Retinal pigment epithelial cell (primary cell): Measurements from ENCODE around the gene TMC5.

Experiments
- DNase-seq: peaks from one replicate; pipeline ENCODE4 v3.0.0-alpha.2; 2010; ENCODE audit warnings: low read depth
- H3K4me3 ChIP-seq: 2 replicates; pipeline ENCODE4 v1.5.1; 2011; ENCODE audit warnings: mild to moderate bottlenecking, low read length, control low read depth, moderate library complexity
- CTCF ChIP-seq: conservative IDR thresholded peaks from 2 replicates; pipeline ENCODE4 v1.5.1; 2011; ENCODE audit warnings: low read depth, low read length, control low read depth, inconsistent platforms

Gene TMC5

DNA sequence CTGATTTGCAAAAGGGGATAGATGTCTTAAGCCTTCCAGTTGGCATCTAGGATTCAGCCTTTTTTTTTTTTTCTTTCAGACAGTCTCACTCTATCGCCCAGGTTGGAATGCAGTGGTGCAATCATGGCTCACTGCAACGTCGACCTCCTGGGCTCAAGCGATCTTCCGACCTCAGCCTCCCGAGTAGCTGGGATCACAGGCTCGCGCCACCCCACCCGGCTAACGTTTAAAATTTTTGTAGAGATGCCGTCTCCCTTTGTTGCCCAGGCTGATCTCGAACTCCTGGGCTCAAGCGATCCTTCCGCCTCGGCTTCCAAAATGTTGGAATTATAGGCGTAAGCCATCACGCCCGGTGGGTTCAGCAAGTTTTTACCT is 105.5 kb downstream of the TMC5 start:
- TF ChIP-seq CTCF: no peak
- H3K4me3 ChIP-seq: no peak overlapping the region
- no peak for DNase-seq

DNA sequence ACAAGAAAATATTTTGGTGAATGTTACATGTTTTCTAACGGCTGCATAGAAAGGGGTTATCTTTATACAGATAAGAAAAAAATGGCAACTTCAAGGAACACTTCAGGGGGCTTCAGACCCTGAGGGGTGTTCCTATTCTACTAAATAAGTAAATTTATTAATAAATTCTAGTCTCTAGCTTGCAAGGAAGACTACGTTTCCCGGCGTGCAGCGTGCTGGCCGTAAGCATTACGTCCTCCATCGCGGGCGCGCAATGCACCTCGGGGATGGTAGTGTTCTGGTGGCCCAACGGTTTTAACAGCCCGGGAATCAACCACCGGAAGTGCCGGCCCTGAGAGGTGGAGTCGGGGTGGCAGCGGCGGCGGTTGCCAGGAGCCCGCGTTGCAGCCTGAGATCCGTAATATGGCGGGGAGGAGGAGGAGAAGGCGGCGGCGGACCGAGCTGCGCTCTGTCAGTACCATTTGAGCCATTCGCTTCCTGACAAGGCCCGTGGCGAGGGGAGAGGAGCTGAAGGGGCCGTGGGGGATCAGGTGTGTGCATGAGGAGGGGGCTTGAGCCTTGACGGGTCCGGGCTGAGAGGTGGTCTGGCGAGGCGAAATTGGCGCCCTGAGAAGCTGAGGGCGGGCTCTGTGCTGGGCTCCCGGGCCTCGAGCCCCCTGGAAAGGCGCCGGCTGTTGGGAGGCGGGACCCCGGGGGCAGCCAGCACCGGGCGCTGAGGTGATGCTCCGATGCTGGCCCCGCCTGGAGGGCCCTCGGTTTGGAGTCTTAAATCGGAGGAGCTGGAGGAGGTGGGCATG is 106.1 kb downstream of the TMC5 start, which contains the start of gene CCP110:
TSS of gene CCP110 (plus strand) at position 384 of the 797 bp plus-strand sequence. CDS start 3,940 bp downstream, outside the sequence.
- H3K4me3 ChIP-seq: peak within 1 kb of the TSS; percentile 95
- DNase-seq: peak; percentile 87
- TF ChIP-seq CTCF: no peak

DNA sequence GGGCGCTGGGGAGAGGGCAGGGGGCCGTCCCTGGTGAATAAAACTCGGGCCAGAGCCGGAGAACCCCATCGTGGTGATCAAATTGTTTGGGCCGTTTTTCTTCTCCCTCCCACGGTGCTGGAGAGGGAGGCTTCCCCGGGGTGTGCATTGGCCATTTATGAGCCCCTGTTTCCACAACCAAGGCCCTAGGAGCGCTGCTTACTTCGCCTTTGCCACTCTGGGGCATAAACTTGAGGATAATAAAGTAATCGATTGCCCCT is 106.6 kb downstream of the TMC5 start:
- peak overlapping the region; percentile 95 for H3K4me3 ChIP-seq
- TF ChIP-seq CTCF: no peak
- no peak for DNase-seq

GRCh38 chr16:19524616-19525384 is 107.1 kb downstream of the TMC5 start:
- TF ChIP-seq CTCF: no peak
- no peak for DNase-seq
- H3K4me3 ChIP-seq: peak overlapping the region; percentile 95

DNA sequence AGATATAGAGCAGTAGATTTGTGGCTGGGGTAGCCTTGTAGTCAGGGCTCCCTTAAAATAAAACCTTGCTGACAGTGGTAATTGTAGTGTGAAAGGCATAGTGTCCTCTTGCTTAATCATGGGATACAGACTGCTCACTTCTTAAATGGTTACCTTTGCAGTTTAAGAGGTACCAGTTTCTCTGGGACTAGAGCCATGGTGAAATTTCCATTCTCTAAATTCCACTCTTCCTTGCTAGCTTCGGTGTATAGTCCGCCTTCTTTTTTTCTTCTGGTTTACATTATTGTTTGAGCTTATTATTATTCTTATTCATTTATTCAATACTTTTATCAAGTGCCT is 107.7 kb downstream of the TMC5 start:
- no peak for DNase-seq
- H3K4me3 ChIP-seq: peak overlapping the region; percentile 95
- TF ChIP-seq CTCF: no peak

GRCh38 chr16:19527161-19527560 is 109.5 kb downstream of the TMC5 start:
- H3K4me3 ChIP-seq: no peak overlapping the region
- no peak for DNase-seq
- TF ChIP-seq CTCF: no peak

- H3K4me3 ChIP-seq: no peak overlapping the region
- DNase-seq: no peak
- TF ChIP-seq CTCF: no peak
Measured at GRCh38 chr16:19528666-19529065, 111.0 kb downstream of the TMC5 start.
